Measurements from ENCODE around the gene DDX39A.
A peak's percentile ranks its signal among the peaks of the same experiment; 100 is the strongest.
"Not testable (repeated sequence)": the region's sequence is repeated elsewhere in the genome, so short reads cannot be mapped to it uniquely, and the experiment has no call there.

Gene DDX39A

GRCh38 chr19:14408491-14409145 lies 10.5 kb downstream of the DDX39A start:
- peak overlapping the region; percentile 64 for H3K27ac Mint-ChIP-seq
- no peaks in the 10 kb centered on the region for H3K9me3 Mint-ChIP-seq
- DNase-seq (ENCODE audit: low spot score), result no peak
- H3K4me1 Mint-ChIP-seq (ENCODE audit: low read depth), result peaks cover 9% of the 10 kb centered on the region
- no peak overlapping the region for H3K4me3 Mint-ChIP-seq
- no peaks in the 10 kb centered on the region for H3K27me3 Mint-ChIP-seq (ENCODE audit: low read depth)
- H3K36me3 Mint-ChIP-seq (ENCODE audit: low read depth), result peaks cover 75% of the 10 kb centered on the region

- H3K4me3 Mint-ChIP-seq, result no peak overlapping the region
- H3K4me1 Mint-ChIP-seq (ENCODE audit: low read depth), result peaks cover 2% of the 10 kb centered on the region
- no peak for DNase-seq (ENCODE audit: low spot score)
- no peaks in the 10 kb centered on the region for H3K27me3 Mint-ChIP-seq (ENCODE audit: low read depth)
- H3K9me3 Mint-ChIP-seq, result no peaks in the 10 kb centered on the region
- H3K27ac Mint-ChIP-seq, result peak overlapping the region; percentile 64
- H3K36me3 Mint-ChIP-seq (ENCODE audit: low read depth), result peaks cover 67% of the 10 kb centered on the region
These were observed 11.3 kb downstream of the DDX39A start for GRCh38 chr19:14407605-14408484.

GRCh38 chr19:14406645-14407401 lies 12.3 kb downstream of the DDX39A start:
- Mint-ChIP-seq H3K27me3 (ENCODE audit: low read depth) (no peaks in the 10 kb centered on the region), H3K36me3 (ENCODE audit: low read depth) (peaks cover 73% of the 10 kb centered on the region), H3K27ac (peak overlapping the region; percentile 55), H3K9me3 (no peaks in the 10 kb centered on the region), H3K4me3 (no peak overlapping the region), H3K4me1 (ENCODE audit: low read depth) (peaks cover 2% of the 10 kb centered on the region)
- DNase-seq (ENCODE audit: low spot score), result no peak

GRCh38 chr19:14405758-14406644 lies 13.1 kb downstream of the DDX39A start:
- Mint-ChIP-seq H3K27me3 (ENCODE audit: low read depth) (no peaks in the 10 kb centered on the region), H3K36me3 (ENCODE audit: low read depth) (peaks cover 74% of the 10 kb centered on the region), H3K9me3 (no peaks in the 10 kb centered on the region), H3K4me3 (no peak overlapping the region), H3K4me1 (ENCODE audit: low read depth) (peaks cover 2% of the 10 kb centered on the region), H3K27ac (peak overlapping the region; percentile 62)
- DNase-seq (ENCODE audit: low spot score), result peak; percentile 83

GRCh38 chr19:14405380-14405757 lies 13.8 kb downstream of the DDX39A start:
- DNase-seq (ENCODE audit: low spot score), result no peak
- no peak overlapping the region for H3K4me3 Mint-ChIP-seq
- peaks cover 2% of the 10 kb centered on the region for H3K4me1 Mint-ChIP-seq (ENCODE audit: low read depth)
- no peaks in the 10 kb centered on the region for H3K9me3 Mint-ChIP-seq
- no peaks in the 10 kb centered on the region for H3K27me3 Mint-ChIP-seq (ENCODE audit: low read depth)
- H3K36me3 Mint-ChIP-seq (ENCODE audit: low read depth), result peaks cover 75% of the 10 kb centered on the region
- peak overlapping the region; percentile 45 for H3K27ac Mint-ChIP-seq

- peaks cover 2% of the 10 kb centered on the region for H3K4me1 Mint-ChIP-seq (ENCODE audit: low read depth)
- no peaks in the 10 kb centered on the region for H3K27me3 Mint-ChIP-seq (ENCODE audit: low read depth)
- H3K36me3 Mint-ChIP-seq (ENCODE audit: low read depth), result peaks cover 68% of the 10 kb centered on the region
- no peak for DNase-seq (ENCODE audit: low spot score)
- H3K9me3 Mint-ChIP-seq, result no peaks in the 10 kb centered on the region
- H3K27ac Mint-ChIP-seq, result peak overlapping the region; percentile 21
- no peak overlapping the region for H3K4me3 Mint-ChIP-seq
These were observed 14.8 kb downstream of the DDX39A start for GRCh38 chr19:14404312-14404711.

GRCh38 chr19:14403145-14403930 lies 15.8 kb downstream of the DDX39A start:
- not testable (repeated sequence) for H3K9me3 Mint-ChIP-seq; DNase-seq (ENCODE audit: low spot score); H3K4me1 Mint-ChIP-seq (ENCODE audit: low read depth); H3K27me3 Mint-ChIP-seq (ENCODE audit: low read depth); H3K27ac Mint-ChIP-seq; H3K4me3 Mint-ChIP-seq
- H3K36me3 Mint-ChIP-seq (ENCODE audit: low read depth), result peaks cover 64% of the 10 kb centered on the region

GRCh38 chr19:14402332-14403144 lies 16.6 kb downstream of the DDX39A start:
- no peaks in the 10 kb centered on the region for H3K4me1 Mint-ChIP-seq (ENCODE audit: low read depth)
- no peaks in the 10 kb centered on the region for H3K27me3 Mint-ChIP-seq (ENCODE audit: low read depth)
- H3K4me3 Mint-ChIP-seq, result no peak overlapping the region
- DNase-seq (ENCODE audit: low spot score), result no peak
- H3K9me3 Mint-ChIP-seq, result no peaks in the 10 kb centered on the region
- H3K36me3 Mint-ChIP-seq (ENCODE audit: low read depth), result peaks cover 65% of the 10 kb centered on the region
- H3K27ac Mint-ChIP-seq, result no peak overlapping the region

- no peaks in the 10 kb centered on the region for H3K27me3 Mint-ChIP-seq (ENCODE audit: low read depth)
- no peak overlapping the region for H3K4me3 Mint-ChIP-seq
- no peaks in the 10 kb centered on the region for H3K4me1 Mint-ChIP-seq (ENCODE audit: low read depth)
- no peaks in the 10 kb centered on the region for H3K9me3 Mint-ChIP-seq
- peaks cover 65% of the 10 kb centered on the region for H3K36me3 Mint-ChIP-seq (ENCODE audit: low read depth)
- no peak for DNase-seq (ENCODE audit: low spot score)
- H3K27ac Mint-ChIP-seq, result peak overlapping the region; percentile 67
These were observed 17.5 kb downstream of the DDX39A start for GRCh38 chr19:14401468-14402195.

- Mint-ChIP-seq H3K27me3 (ENCODE audit: low read depth) (no peaks in the 10 kb centered on the region), H3K4me3 (no peak overlapping the region), H3K9me3 (no peaks in the 10 kb centered on the region), H3K27ac (no peak overlapping the region), H3K4me1 (ENCODE audit: low read depth) (no peaks in the 10 kb centered on the region), H3K36me3 (ENCODE audit: low read depth) (peaks cover 66% of the 10 kb centered on the region)
- no peak for DNase-seq (ENCODE audit: low spot score)
These were observed 18.1 kb downstream of the DDX39A start for GRCh38 chr19:14400951-14401431.

GRCh38 chr19:14397168-14397567 lies 22.0 kb downstream of the DDX39A start:
- H3K9me3 Mint-ChIP-seq; H3K27me3 Mint-ChIP-seq (ENCODE audit: low read depth); H3K4me3 Mint-ChIP-seq; DNase-seq (ENCODE audit: low spot score); H3K27ac Mint-ChIP-seq; H3K4me1 Mint-ChIP-seq (ENCODE audit: low read depth): not testable (repeated sequence)
- H3K36me3 Mint-ChIP-seq (ENCODE audit: low read depth), result peaks cover 59% of the 10 kb centered on the region
